ENCODE data around the gene SLC38A1.

- TF ChIP-seq TP53 (CRISPR knock-in tag; IDR thresholded peaks at IDR 0.05) (no peak), CTCF (IDR thresholded peaks at IDR 0.05) (no peak), MYC (IDR thresholded peaks at IDR 0.05; ENCODE audit: borderline replicate concordance, low read length) (no peak), POLR2A (IDR thresholded peaks at IDR 0.05; ENCODE audit: low read length) (no peak), RAD21 (conservative IDR thresholded peaks at IDR 0.05 in 1 of 2, IDR thresholded peaks at IDR 0.05 in 1 of 2) (no peak), MAFK (IDR thresholded peaks at IDR 0.05; ENCODE audit: partially characterized antibody) (no peak)
Observed at GRCh38 chr12:46150735-46151134, 118.1 kb downstream of the SLC38A1 start.
